ENCODE data around the gene SKP2. TPM values are rescaled to one million over a fixed set of nuclear protein-coding genes. Genes with fewer than 3 reads are reported as not detected.

The SKP2 gene
- total and polyA plus RNA-seq, 11 donors, result 1.6 to 12.0 (median 5.9) TPM

DNA sequence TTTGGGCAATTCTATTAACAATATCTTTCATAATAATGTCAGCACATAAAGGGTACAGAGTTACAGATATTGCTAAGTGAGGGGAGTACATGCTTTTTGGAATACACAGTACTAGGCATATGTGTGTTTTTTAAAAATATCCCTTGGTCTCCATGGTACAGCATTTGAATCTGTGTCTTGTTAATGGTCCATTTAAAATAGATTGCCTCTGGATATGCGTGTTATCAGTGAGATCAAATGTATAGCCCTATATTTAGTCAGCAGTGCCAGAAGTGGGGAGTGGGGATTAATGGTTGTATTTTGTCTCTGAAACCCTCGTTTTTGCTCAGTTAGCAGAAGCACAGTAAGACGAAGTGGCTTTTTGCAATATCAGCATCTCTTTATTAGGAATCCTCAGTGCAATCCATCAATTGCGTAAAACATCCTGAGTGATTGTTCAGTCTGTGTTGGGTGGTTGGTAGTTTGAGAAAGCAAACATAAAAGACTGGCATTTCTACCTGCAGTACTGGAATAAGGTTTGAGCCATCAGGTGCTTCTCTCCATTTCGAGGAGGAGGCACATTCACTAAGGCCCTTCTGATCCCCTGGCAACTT, 19.0 kb downstream of the SKP2 start:
- Histone ChIP-seq H3K27ac (no peak overlapping the region), H3K27me3 (no peaks in the 10 kb centered on the region), H3K4me1 (no peaks in the 10 kb centered on the region), H3K9me3 (no peaks in the 10 kb centered on the region), H3K36me3 (peaks cover 0 to 100% (median 83%) of the 10 kb centered on the region in 9 donors), H3K4me3 (no peak overlapping the region)
- DNase-seq (no peak), ATAC-seq (no peak)
- intact Hi-C loops (cut with DNase I), result loop anchor here in 4 of 10 donors (10.0 kb wide), 3 partner anchors 134 to 524 kb away; partner anchors contain the start of gene RANBP3L (in 1 of the 4)
- TF ChIP-seq, protein P1, sequence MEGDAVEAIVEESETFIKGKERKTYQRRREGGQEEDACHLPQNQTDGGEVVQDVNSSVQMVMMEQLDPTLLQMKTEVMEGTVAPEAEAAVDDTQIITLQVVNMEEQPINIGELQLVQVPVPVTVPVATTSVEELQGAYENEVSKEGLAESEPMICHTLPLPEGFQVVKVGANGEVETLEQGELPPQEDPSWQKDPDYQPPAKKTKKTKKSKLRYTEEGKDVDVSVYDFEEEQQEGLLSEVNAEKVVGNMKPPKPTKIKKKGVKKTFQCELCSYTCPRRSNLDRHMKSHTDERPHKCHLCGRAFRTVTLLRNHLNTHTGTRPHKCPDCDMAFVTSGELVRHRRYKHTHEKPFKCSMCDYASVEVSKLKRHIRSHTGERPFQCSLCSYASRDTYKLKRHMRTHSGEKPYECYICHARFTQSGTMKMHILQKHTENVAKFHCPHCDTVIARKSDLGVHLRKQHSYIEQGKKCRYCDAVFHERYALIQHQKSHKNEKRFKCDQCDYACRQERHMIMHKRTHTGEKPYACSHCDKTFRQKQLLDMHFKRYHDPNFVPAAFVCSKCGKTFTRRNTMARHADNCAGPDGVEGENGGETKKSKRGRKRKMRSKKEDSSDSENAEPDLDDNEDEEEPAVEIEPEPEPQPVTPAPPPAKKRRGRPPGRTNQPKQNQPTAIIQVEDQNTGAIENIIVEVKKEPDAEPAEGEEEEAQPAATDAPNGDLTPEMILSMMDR (IDR thresholded peaks at IDR 0.05), result no peak
- no peak for TF ChIP-seq POLR2A (IDR thresholded peaks at IDR 0.05)
- WGBS, 4 donors, result 90 to 92% (median 91%) methylated on average over 5 of the region's 5 CpGs

DNA sequence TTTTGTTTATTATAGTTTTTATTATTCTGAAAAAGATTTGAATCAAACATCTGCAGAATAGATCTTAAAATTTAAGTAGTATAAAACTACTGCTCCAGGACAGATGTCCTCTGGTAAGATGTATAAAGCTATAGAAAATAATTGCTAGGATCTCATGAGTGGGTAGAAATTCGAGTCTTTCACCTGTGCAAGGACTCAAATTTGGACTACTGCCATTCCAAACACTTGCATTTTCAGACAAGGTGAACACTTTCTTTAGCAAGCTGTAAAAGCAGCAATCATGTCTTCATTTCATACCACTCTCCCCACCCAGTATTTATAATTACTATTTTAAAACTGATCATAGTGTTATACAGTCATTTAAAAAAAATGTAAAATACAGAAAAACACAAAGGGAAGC, 20.7 kb downstream of the SKP2 start:
- no peak for DNase-seq
- ATAC-seq, result no peak
- no peaks in the 10 kb centered on the region for H3K27me3 ChIP-seq
- intact Hi-C loops (cut with DNase I), result loop anchor here in 4 of 10 donors (10.0 kb wide), 3 partner anchors 132 to 522 kb away; partner anchors contain the start of gene RANBP3L (in 1 of the 4)
- H3K4me1 ChIP-seq, result no peaks in the 10 kb centered on the region
- peaks cover 0 to 98% (median 80%) of the 10 kb centered on the region in 9 donors for H3K36me3 ChIP-seq
- 77 to 90% (median 83%) methylated on average over 1 of the region's 1 CpG for WGBS, 4 donors
- TF ChIP-seq, protein P1 (IDR thresholded peaks at IDR 0.05), result no peak
- TF ChIP-seq POLR2A (IDR thresholded peaks at IDR 0.05), result no peak
- no peak overlapping the region for H3K4me3 ChIP-seq
- no peak overlapping the region for H3K27ac ChIP-seq
- H3K9me3 ChIP-seq, result no peaks in the 10 kb centered on the region

DNA sequence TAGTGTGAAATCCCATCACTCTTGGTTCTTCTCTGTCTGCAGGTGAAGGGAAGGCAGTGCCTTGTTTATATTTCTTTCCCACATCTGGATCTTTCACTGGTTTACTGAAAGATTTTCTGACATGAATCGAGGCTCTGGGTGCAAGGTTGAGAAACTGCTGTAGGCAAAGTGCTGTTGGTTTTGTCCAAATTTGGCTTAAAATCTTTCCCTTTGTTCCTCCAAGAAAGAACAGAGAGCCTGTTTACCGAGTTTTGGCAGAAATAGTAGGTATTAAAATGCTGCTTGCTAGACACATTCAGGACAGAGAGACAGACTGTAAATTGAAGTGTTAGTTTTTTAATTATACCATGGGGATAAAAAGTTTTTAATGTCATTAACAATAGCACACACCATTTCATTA, 21.5 kb downstream of the SKP2 start:
- Histone ChIP-seq H3K36me3 (peaks cover 0 to 98% (median 79%) of the 10 kb centered on the region in 9 donors), H3K9me3 (no peaks in the 10 kb centered on the region), H3K4me1 (no peaks in the 10 kb centered on the region), H3K4me3 (no peak overlapping the region), H3K27me3 (no peaks in the 10 kb centered on the region), H3K27ac (no peak overlapping the region)
- DNase-seq, result no peak
- intact Hi-C loops (cut with DNase I), result loop anchor here in 4 of 10 donors (10.0 kb wide), 3 partner anchors 131 to 521 kb away; partner anchors contain the start of gene RANBP3L (in 1 of the 4)
- 82 to 86% (median 84%) methylated on average over 2 of the region's 2 CpGs for WGBS, 4 donors
- TF ChIP-seq POLR2A (IDR thresholded peaks at IDR 0.05), result no peak
- TF ChIP-seq, protein P1 (IDR thresholded peaks at IDR 0.05), result no peak
- ATAC-seq, result no peak

DNA sequence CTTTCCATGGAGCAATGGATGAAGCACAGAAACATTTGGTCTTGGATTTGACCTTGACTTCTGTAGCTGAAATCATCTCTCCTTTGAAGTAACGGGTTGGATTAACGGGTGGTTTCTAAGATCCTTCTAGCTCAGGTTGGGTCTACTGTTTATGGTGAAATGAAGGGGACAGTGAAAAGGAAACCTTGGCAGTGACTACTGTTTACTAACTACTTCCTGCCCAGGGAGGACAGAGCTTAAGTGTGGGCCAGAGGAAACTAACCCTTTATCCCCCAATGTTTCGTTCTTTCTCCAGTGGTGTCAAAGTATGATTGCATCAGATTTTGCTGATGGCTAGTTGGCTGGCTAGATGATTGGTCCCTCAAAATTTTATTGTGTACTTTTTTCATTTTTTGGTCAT, 22.2 kb downstream of the SKP2 start:
- Histone ChIP-seq H3K36me3 (peaks cover 0 to 98% (median 79%) of the 10 kb centered on the region in 9 donors), H3K27ac (no peak overlapping the region), H3K9me3 (no peaks in the 10 kb centered on the region), H3K4me1 (no peaks in the 10 kb centered on the region), H3K27me3 (no peaks in the 10 kb centered on the region), H3K4me3 (no peak overlapping the region)
- 69 to 89% (median 70%) methylated on average over 3 of the region's 3 CpGs for WGBS, 4 donors
- intact Hi-C loops (cut with DNase I), result loop anchor here in 4 of 10 donors (10.0 kb wide), 3 partner anchors 131 to 521 kb away; partner anchors contain the start of gene RANBP3L (in 1 of the 4)
- ATAC-seq (no peak), DNase-seq (no peak)
- TF ChIP-seq, protein P1 (IDR thresholded peaks at IDR 0.05), result no peak
- TF ChIP-seq POLR2A (IDR thresholded peaks at IDR 0.05), result no peak
